Measurements from ENCODE around the gene GSAP. TPM values are rescaled to one million over a fixed set of nuclear protein-coding genes. Genes with fewer than 3 reads are reported as not detected.
A peak's percentile ranks its signal among the peaks of the same experiment; 100 is the strongest.

GSAP gene
- total and polyA plus RNA-seq, 2 experiments from 2014 or later, result 1.7 to 3.0 TPM

DNA sequence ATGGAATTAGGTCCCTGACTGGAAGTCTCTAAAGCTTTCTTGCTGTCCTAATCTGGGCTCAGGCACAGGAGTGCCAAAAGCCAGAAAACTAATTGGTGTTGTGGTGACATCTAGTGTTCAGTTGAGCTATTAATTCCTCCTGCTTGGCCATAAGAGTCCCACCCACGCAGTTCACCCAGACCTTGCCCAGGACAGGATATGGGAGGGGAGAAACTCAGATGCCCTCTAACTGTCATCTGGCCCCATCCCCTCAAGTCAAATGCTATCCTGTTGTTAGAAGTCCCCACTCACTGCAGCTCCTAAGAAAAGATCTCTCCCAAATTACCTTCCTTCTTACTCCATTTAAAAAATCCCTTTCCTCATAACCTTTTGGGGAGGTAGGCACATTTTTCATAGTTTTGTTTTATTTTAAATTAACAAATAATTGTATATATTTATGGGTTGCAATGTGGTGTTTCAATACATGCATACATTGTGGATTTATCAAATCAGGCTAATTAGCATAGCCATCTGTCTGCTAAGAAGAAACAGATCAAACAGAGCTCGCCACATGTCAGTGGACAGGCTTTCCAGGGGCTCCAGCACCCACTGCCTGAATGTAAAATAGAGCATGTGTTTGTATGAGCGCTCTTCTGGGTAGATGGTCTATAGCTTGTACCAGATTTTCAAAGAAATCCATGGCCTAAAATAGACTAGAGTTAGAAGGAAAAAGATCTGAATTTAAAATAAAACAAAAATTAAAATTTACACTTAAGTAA, 84.0 kb downstream of the GSAP start:
- TF ChIP-seq, protein P1, sequence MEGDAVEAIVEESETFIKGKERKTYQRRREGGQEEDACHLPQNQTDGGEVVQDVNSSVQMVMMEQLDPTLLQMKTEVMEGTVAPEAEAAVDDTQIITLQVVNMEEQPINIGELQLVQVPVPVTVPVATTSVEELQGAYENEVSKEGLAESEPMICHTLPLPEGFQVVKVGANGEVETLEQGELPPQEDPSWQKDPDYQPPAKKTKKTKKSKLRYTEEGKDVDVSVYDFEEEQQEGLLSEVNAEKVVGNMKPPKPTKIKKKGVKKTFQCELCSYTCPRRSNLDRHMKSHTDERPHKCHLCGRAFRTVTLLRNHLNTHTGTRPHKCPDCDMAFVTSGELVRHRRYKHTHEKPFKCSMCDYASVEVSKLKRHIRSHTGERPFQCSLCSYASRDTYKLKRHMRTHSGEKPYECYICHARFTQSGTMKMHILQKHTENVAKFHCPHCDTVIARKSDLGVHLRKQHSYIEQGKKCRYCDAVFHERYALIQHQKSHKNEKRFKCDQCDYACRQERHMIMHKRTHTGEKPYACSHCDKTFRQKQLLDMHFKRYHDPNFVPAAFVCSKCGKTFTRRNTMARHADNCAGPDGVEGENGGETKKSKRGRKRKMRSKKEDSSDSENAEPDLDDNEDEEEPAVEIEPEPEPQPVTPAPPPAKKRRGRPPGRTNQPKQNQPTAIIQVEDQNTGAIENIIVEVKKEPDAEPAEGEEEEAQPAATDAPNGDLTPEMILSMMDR (IDR thresholded peaks at IDR 0.05; ENCODE audit: low read depth, low read length), result peak; percentile 54
- Histone ChIP-seq H3K4me1 (ENCODE audit: low read depth) (peaks cover 2% of the 10 kb centered on the region), H3K9me3 (ENCODE audit: low read depth) (no peaks in the 10 kb centered on the region), H3K27me3 (no peaks in the 10 kb centered on the region), H3K27ac (no peak overlapping the region), H3K4me3 (no peak overlapping the region), H3K36me3 (no peaks in the 10 kb centered on the region)
- DNase-seq (ENCODE audit: low read depth in 1 of 2, low spot score in 1 of 2), result peak; percentile 85 to 93

DNA sequence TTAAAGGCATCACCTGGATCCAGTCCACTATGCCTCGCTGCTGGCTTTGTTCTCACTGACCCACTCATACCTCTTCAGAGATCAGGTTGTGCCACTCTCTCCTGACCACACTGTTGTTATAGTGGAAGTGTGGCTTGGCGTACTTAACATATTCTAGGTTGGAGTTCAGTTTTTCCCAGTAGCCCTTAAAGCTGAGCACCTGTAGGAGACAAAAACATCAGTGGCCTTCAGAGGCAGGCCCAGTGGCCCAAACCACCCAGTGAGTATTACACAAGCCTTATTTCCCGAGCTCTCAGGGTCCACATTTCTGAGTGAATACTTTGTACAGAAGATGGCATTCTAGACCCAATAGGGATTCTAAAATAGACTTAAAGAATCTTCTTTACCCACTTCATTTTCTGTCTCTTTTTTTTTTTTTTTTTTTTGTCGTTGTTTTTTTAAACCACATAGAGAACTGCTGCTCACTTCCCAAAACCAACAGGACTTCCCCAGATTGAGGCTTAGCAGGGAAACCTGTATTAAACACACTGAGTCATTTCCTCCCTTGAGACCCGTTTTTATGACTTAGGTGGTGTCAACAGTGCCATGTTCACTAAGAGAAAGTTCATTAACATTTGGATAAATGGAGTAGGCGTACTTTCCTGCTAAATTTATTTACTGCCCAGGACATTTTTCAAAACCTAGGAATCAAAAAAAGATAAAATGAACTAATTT, 85.8 kb downstream of the GSAP start:
- peak in 1 of 2 donors; percentile 28 for DNase-seq (ENCODE audit: low read depth in 1 of 2, low spot score in 1 of 2)
- H3K4me1 ChIP-seq (ENCODE audit: low read depth), result peaks cover 2% of the 10 kb centered on the region
- no peak overlapping the region for H3K4me3 ChIP-seq
- TF ChIP-seq, protein P1 (IDR thresholded peaks at IDR 0.05; ENCODE audit: low read depth, low read length), result no peak
- no peak overlapping the region for H3K27ac ChIP-seq
- H3K27me3 ChIP-seq, result no peaks in the 10 kb centered on the region
- H3K9me3 ChIP-seq (ENCODE audit: low read depth), result no peaks in the 10 kb centered on the region
- no peaks in the 10 kb centered on the region for H3K36me3 ChIP-seq

DNA sequence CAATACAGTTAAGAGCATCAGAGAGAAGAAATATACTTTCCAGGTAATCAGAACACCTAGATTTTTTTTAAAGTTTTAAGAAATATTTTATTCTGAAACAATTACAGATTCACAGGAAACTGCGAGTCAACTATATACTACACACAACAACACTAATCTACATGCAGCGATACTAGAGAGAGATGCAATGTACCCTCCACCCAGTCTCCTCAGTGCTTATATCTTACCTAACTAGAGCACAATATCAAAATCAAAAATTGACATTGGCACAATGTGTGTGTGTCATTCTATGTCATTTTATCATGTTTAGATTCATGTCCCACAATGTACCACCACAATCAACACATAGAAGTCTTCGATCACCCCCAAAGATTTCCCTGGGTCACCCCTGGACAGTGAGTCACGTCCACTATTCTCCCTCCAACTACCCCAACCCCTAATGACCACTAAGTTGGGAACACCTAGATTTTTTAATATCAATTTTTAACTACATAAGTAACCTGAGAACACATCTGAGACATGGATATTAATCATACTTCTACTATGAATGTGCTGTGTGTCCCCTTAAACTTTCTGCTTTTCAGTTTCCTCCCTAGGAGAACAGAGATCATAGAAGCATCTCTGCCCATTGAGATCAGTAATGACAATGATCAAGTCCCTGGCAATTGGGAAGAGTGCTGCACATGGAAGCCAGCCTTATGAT, 86.5 kb downstream of the GSAP start:
- TF ChIP-seq, protein P1 (IDR thresholded peaks at IDR 0.05; ENCODE audit: low read depth, low read length), result no peak
- Histone ChIP-seq H3K9me3 (ENCODE audit: low read depth) (no peaks in the 10 kb centered on the region), H3K27ac (no peak overlapping the region), H3K4me1 (ENCODE audit: low read depth) (peaks cover 2% of the 10 kb centered on the region), H3K36me3 (no peaks in the 10 kb centered on the region), H3K27me3 (no peaks in the 10 kb centered on the region), H3K4me3 (no peak overlapping the region)
- DNase-seq (ENCODE audit: low read depth in 1 of 2, low spot score in 1 of 2), result no peak

DNA sequence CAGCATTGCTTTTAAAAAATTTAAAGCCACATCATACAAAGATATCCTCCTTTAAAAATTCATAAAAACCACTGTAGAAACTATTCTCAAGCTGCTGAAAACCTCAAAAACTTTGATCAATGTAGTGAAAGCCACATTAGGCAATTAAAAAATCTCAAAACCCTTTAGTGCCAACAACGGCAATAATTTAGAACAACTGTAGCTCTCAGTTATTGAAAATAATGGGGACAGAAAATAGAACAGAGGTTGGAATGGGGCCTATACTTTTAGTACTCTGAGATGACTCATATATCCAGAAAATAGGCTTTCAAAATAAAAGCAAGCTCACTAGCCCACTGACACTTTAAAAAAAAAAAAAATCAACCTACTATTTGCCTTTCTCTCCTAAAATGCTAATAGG, 87.5 kb downstream of the GSAP start:
- peaks cover 2% of the 10 kb centered on the region for H3K4me1 ChIP-seq (ENCODE audit: low read depth)

More for the DNA sequence above, 87.5 kb downstream of the GSAP start:
- Histone ChIP-seq H3K36me3 (no peaks in the 10 kb centered on the region), H3K4me3 (no peak overlapping the region), H3K9me3 (ENCODE audit: low read depth) (no peaks in the 10 kb centered on the region), H3K27ac (no peak overlapping the region), H3K27me3 (no peaks in the 10 kb centered on the region)
- DNase-seq (ENCODE audit: low read depth in 1 of 2, low spot score in 1 of 2), result peak in 1 of 2 donors; percentile 52
- TF ChIP-seq, protein P1 (IDR thresholded peaks at IDR 0.05; ENCODE audit: low read depth, low read length), result no peak
